ENCODE measurements around the gene SFN. TPM values are rescaled to one million over a fixed set of nuclear protein-coding genes. Genes with fewer than 3 reads are reported as not detected.
"Not testable (repeated sequence)": the region's sequence is repeated elsewhere in the genome, so short reads cannot be mapped to it uniquely, and the experiment has no call there.

SFN gene
- total RNA-seq, 2 donors from 2014 or later = 1.9 to 3.8 TPM

- ATAC-seq (ENCODE audit: insufficient number of reproducible peaks, low FRiP score, low read depth) (no peak), DNase-seq (ENCODE audit: low spot score) (no peak)
- no peak overlapping the region for H3K27ac ChIP-seq
- no peaks in the 10 kb centered on the region for H3K27me3 ChIP-seq (replicated peaks; ENCODE audit: insufficient read depth)
- no peaks in the 10 kb centered on the region for H3K9me3 ChIP-seq
- peaks cover 37% of the 10 kb centered on the region for H3K36me3 ChIP-seq
- no peak overlapping the region for H3K4me3 ChIP-seq
- no peak for TF ChIP-seq CTCF (IDR thresholded peaks at IDR 0.05)
- peaks cover 7 to 10% of the 10 kb centered on the region in 2 donors for H3K4me1 ChIP-seq (ENCODE audit: control insufficient read depth in 1 of 2, low read depth in 2 of 2)
These were observed 29.2 kb upstream of the SFN start for GRCh38 chr1:26833432-26834405.

- H3K4me1 ChIP-seq (ENCODE audit: control insufficient read depth in 1 of 2, low read depth in 2 of 2); H3K4me3 ChIP-seq; ATAC-seq (ENCODE audit: insufficient number of reproducible peaks, low FRiP score, low read depth); H3K9me3 ChIP-seq; DNase-seq (ENCODE audit: low spot score); H3K27me3 ChIP-seq (replicated peaks; ENCODE audit: insufficient read depth); H3K27ac ChIP-seq: not testable (repeated sequence)
- peaks cover 47% of the 10 kb centered on the region for H3K36me3 ChIP-seq
These were observed 25.3 kb upstream of the SFN start for GRCh38 chr1:26837665-26838064.

GRCh38 chr1:26838474-26839338, 24.2 kb upstream of the SFN start:
- peaks cover 37% of the 10 kb centered on the region for H3K36me3 ChIP-seq
- no peaks in the 10 kb centered on the region for H3K27me3 ChIP-seq (replicated peaks; ENCODE audit: insufficient read depth)
- ATAC-seq (ENCODE audit: insufficient number of reproducible peaks, low FRiP score, low read depth) (no peak), DNase-seq (ENCODE audit: low spot score) (no peak)
- no peak for TF ChIP-seq CTCF (IDR thresholded peaks at IDR 0.05)
- H3K4me3 ChIP-seq = no peak overlapping the region
- H3K4me1 ChIP-seq (ENCODE audit: control insufficient read depth in 1 of 2, low read depth in 2 of 2) = no peaks in the 10 kb centered on the region
- no peaks in the 10 kb centered on the region for H3K9me3 ChIP-seq
- H3K27ac ChIP-seq = no peak overlapping the region

GRCh38 chr1:26839339-26839722, 23.6 kb upstream of the SFN start:
- no peaks in the 10 kb centered on the region for H3K27me3 ChIP-seq (replicated peaks; ENCODE audit: insufficient read depth)
- no peaks in the 10 kb centered on the region for H3K4me1 ChIP-seq (ENCODE audit: control insufficient read depth in 1 of 2, low read depth in 2 of 2)
- DNase-seq (ENCODE audit: low spot score) (no peak), ATAC-seq (ENCODE audit: insufficient number of reproducible peaks, low FRiP score, low read depth) (no peak)
- H3K4me3 ChIP-seq = no peak overlapping the region
- no peak for TF ChIP-seq CTCF (IDR thresholded peaks at IDR 0.05)
- H3K27ac ChIP-seq = no peak overlapping the region
- no peaks in the 10 kb centered on the region for H3K9me3 ChIP-seq
- H3K36me3 ChIP-seq = peaks cover 32% of the 10 kb centered on the region

GRCh38 chr1:26839779-26840178, 23.2 kb upstream of the SFN start:
- peaks cover 30% of the 10 kb centered on the region for H3K36me3 ChIP-seq

More at GRCh38 chr1:26839779-26840178, 23.2 kb upstream of the SFN start:
- DNase-seq (ENCODE audit: low spot score) (no peak), ATAC-seq (ENCODE audit: insufficient number of reproducible peaks, low FRiP score, low read depth) (no peak)
- no peaks in the 10 kb centered on the region for H3K9me3 ChIP-seq
- no peak overlapping the region for H3K4me3 ChIP-seq
- no peaks in the 10 kb centered on the region for H3K27me3 ChIP-seq (replicated peaks; ENCODE audit: insufficient read depth)
- H3K27ac ChIP-seq = no peak overlapping the region
- no peak for TF ChIP-seq CTCF (IDR thresholded peaks at IDR 0.05)
- H3K4me1 ChIP-seq (ENCODE audit: control insufficient read depth in 1 of 2, low read depth in 2 of 2) = no peaks in the 10 kb centered on the region
